ENCODE data around the gene FIZ1.
A peak's percentile ranks its signal among the peaks of the same experiment; 100 is the strongest.

Gene FIZ1

DNA sequence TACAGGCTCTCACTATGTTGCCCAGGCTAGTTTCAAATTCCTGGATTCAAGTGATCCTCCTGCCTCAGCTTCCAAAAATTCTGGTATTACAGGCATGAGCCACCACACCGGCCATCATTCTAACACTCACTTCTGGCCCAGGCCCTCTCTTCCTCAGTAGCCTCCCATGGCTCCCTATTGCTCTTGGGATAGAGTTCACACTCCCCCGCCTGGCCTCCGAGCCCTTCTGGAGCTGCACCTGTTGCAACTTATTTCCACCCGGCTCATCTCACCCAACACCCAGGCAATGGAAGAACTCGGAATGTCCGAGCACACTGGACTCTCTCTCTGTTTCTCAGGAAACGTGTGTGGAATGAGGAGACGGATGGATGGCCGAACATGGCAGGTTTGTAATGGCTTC, 45.0 kb downstream of the FIZ1 start:
- Mint-ChIP-seq H3K4me3 (no peak overlapping the region), H3K27ac (peak overlapping the region in 1 of 2 donors; percentile 28), H3K4me1 (no peaks in the 10 kb centered on the region), H3K27me3 (peaks cover 23% of the 10 kb centered on the region), H3K9me3 (no peaks in the 10 kb centered on the region)
- ATAC-seq (no peak), DNase-seq (no peak)

DNA sequence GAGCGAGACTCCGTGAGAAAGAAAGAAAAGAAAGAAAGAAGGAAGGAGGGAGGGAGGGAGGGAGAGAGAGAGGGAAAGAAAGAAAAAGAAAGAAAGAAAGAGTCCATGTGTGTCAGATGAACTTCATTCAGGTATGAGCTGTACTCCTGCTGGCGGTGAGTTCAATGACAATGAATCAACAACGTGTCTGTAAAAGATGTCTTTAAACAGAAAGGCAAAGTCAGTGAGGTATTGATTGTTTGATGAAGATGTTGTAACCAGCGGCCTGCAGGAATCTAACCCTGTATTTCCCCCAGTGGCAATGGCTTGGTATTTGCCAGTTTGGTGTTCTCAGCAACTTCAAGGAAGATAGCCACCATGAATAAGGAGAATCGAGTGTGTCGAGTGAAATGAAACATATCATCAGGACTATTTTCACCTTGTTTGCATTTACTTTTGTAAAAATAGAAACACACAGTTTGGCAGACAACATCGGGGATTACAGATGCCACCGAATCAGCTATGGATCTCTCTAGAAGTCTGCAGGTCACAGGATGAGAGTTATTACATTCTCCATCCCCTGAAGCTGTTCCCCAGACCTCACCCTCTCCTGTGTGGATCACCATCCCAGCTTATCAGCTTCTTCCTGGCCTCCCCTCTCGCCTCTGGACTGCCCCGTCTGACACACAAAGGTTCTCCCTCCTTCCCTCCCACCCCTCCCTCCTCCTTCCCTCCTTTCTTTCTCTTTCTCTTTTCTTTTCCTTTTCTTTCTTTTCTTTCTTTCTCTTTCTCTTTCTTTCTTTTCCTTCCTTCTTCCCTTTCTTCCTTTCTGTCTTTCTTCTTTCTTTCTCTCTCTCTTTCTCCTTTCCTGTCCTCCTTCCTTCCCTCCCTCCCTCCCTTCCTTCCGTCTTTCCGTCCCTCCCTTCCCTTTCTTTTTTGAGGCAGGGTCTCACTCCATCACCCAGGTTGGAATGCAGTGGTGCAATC, 45.8 kb downstream of the FIZ1 start:
- H3K27me3 Mint-ChIP-seq: peaks cover 24% of the 10 kb centered on the region
- H3K27ac Mint-ChIP-seq: peak overlapping the region in 1 of 2 donors; percentile 73
- H3K4me3 Mint-ChIP-seq: no peak overlapping the region
- DNase-seq (no peak), ATAC-seq (no peak)
- no peaks in the 10 kb centered on the region for H3K9me3 Mint-ChIP-seq
- no peaks in the 10 kb centered on the region for H3K4me1 Mint-ChIP-seq

DNA sequence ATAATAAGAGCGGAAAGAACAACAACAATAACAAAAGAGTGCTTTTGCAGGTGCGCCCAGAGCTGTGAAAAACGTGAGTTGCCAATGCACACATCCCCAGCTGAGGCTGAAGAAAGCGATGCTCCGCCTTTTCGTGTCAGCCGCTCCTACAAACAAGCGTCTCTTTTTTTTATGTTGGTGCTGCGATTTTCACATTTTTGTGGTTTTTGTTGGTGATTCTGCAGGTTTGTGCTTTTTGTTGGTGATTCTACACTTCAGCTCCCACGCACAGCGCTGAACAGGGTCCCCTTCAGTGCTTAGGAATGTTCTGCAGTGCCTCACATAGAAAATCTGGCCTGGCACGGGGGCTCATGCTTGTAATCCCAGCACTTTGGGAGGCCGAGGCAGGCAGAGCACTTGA, 46.7 kb downstream of the FIZ1 start:
- peak overlapping the region in 1 of 2 donors; percentile 73 for H3K27ac Mint-ChIP-seq
- H3K4me3 Mint-ChIP-seq: no peak overlapping the region
- peaks cover under 1% of the 10 kb centered on the region for H3K4me1 Mint-ChIP-seq
- DNase-seq: no peak
- ATAC-seq: no peak
- peaks cover 33% of the 10 kb centered on the region for H3K27me3 Mint-ChIP-seq
- no peaks in the 10 kb centered on the region for H3K9me3 Mint-ChIP-seq

DNA sequence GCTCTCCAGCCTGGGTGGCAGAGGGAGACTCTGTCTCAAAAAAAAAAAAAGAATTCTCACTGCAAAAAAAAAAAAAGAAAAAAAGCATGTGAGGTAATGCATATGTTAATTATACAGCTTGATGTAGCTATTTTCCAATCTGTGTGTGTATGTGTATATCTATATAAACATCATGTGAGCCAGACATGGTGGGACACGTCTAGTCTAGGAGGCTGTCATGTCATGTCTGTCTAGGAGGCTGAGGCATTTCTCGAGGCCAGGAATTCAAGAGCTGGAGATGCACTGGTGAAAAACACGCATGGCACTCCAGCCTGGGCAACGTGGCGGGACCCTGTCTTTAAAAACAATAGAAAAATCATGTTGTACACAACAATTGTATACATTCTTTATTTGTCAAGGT, 47.1 kb downstream of the FIZ1 start:
- Mint-ChIP-seq H3K27me3 (peaks cover 37% of the 10 kb centered on the region), H3K27ac (no peak overlapping the region), H3K9me3 (no peaks in the 10 kb centered on the region), H3K4me1 (peaks cover 4% of the 10 kb centered on the region), H3K4me3 (no peak overlapping the region)
- ATAC-seq (no peak), DNase-seq (no peak)

DNA sequence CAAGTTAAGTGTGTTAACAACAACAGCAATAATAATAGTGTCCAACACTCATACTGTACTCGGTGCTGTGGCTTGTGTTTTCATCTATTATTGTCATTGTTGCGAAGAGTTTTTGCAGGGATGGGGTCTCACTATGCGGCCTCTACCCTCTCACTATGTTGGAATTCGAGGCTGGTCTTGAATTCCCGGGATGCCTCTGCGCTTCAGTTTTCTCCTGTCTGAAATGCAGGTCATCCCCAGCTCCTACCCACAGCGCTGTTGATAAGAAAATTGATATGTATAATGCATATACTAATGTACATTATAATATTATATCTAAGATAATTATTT, 49.0 kb downstream of the FIZ1 start:
- H3K4me3 Mint-ChIP-seq: no peak overlapping the region
- no peaks in the 10 kb centered on the region for H3K9me3 Mint-ChIP-seq
- H3K27ac Mint-ChIP-seq: no peak overlapping the region
- ATAC-seq: no peak
- peaks cover 6% of the 10 kb centered on the region for H3K4me1 Mint-ChIP-seq
- no peak for DNase-seq
- peaks cover 53% of the 10 kb centered on the region for H3K27me3 Mint-ChIP-seq

DNA sequence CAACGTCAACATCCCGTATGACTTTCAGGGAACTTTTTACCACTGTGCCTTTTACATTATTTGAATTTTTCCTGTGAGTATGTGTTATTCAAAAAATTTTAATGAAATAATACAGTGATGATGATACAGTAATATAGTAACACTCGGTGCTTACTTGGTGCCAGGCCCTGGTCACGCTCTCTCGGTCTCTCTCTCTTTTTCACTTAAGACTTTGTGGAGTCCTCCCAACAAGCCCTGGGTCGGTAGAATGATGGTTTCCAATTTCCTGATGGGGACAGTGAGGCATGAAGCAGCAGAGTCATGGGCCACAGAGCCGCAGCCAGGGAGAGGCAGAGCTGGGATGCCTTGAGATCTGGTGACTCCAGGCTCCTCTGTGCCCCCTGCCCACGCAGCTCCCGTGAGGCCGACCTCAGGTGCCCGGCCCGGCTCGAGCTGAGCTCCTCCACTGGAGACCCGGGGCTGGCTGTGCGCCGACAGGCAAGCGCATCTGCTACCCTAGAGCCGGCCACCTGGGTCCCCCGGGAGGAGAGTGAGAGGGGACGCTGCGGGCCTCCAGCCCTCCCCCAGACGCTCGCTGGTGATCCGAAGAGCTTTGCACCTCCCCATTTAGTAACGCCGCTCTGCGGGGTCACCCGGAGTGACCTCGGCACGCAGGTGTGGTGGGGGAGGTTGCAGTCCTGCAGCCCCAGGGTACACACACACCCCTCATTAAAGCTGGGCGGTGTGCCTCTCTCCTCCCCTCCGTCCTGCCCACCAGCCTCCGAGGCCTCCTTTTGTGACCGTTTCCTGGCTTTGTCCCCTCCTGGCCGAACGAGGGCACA, 49.6 kb downstream of the FIZ1 start:
- no peak for ATAC-seq
- Mint-ChIP-seq H3K27me3 (peaks cover 55% of the 10 kb centered on the region), H3K4me1 (peaks cover 6% of the 10 kb centered on the region), H3K27ac (no peak overlapping the region), H3K4me3 (no peak overlapping the region), H3K9me3 (no peaks in the 10 kb centered on the region)
- DNase-seq: no peak

DNA sequence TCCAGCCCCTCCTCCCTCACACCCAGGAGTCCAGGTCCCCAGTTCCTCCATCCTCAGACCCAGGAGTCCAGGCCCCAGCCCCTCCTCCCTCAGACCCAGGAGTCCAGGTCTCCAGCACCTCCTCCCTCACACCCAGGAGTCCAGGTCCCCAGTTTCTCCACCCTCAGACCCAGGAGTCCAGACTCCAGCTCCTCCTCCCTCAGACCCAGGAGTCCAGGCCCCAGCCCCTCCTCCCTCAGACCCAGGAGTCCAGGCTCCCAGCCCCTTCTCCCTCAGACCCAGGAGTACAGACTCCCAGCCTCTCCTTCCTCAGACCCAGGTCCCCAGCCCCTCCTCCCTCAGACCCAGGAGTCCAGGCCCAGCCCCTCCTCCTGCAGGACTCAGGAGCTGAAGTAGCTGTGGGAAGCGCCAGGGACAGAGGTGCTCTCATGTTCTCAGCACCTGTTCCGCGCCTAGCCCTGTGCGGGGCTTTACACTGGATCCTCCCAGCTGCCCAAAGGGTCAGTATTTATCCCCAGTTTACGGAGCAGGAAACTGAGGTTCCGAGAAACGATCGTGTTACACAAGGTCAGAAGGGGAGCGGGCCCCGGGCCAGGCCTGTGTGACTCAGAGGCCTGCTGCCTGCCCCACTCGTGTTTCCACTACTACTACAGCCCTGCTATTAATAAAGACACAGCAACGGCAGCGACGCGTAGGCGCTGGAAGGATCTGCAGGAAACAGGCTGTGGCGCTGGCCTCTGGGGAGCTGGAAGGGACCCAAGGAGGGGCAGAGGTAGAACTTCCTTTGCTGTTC, 52.3 kb downstream of the FIZ1 start:
- Mint-ChIP-seq H3K9me3 (peaks cover 0 to 6% of the 10 kb centered on the region in 2 donors), H3K4me3 (no peak overlapping the region), H3K27me3 (peaks cover 40% of the 10 kb centered on the region), H3K27ac (no peak overlapping the region), H3K4me1 (peaks cover 6% of the 10 kb centered on the region)
- DNase-seq: no peak
- no peak for ATAC-seq

DNA sequence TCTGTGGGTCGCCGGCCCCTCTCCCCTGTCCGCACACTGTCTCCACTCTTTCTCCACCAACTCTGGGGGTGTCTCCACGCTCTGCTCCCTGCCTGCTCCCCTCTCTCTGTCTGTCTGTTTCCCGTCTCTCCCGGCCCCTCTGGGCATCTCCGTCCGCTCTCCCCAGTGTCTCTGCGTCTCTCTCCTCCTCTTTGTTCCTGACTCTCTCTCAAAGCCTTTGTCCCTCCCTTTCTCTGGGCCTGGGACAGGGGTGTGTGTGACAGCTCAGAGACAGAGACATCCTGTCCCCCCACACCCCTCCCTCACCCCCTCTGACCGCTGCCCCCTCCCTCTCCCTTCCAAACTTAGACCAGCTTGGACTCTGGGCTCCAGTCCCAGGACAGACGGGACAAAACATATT, 53.3 kb downstream of the FIZ1 start:
- Mint-ChIP-seq H3K4me3 (no peak overlapping the region), H3K27me3 (peaks cover 39% of the 10 kb centered on the region), H3K9me3 (peaks cover 0 to 6% of the 10 kb centered on the region in 2 donors), H3K27ac (no peak overlapping the region), H3K4me1 (peaks cover 6% of the 10 kb centered on the region)
- ATAC-seq (no peak), DNase-seq (no peak)

DNA sequence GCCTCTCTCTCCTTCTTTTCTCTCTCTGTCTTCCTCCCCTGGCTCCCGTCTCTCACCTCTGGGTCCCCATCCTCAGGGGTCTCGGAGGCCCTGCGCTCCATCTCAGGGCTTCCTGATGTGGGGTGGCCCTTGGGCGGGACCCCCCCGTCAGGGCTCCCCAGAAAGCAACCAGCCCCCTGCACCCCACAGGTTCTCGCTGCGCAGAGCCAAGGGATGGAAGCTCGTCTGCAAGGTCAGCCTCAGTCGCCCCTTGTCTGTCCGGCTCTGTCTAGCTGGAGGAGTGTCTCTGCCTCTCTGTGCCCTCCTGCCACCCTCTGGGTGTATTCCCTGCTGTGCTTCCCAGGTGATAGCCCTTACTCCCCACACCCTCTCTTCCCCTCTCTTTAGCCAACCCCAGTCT, 53.9 kb downstream of the FIZ1 start, which contains the start of gene SBK3:
Gene SBK3 (minus strand): TSS at position 101 of the 400 bp plus-strand sequence. CDS start 0 bp downstream, at position 101.
- no peak within 1 kb of the TSS for H3K27ac Mint-ChIP-seq
- H3K4me1 Mint-ChIP-seq: peaks cover 6% of the 10 kb centered on the region
- H3K4me3 Mint-ChIP-seq: no peak within 1 kb of the TSS
- H3K9me3 Mint-ChIP-seq: peaks cover 0 to 6% of the 10 kb centered on the region in 2 donors
- peaks cover 39% of the 10 kb centered on the region for H3K27me3 Mint-ChIP-seq
- no peak for ATAC-seq
- DNase-seq: no peak

DNA sequence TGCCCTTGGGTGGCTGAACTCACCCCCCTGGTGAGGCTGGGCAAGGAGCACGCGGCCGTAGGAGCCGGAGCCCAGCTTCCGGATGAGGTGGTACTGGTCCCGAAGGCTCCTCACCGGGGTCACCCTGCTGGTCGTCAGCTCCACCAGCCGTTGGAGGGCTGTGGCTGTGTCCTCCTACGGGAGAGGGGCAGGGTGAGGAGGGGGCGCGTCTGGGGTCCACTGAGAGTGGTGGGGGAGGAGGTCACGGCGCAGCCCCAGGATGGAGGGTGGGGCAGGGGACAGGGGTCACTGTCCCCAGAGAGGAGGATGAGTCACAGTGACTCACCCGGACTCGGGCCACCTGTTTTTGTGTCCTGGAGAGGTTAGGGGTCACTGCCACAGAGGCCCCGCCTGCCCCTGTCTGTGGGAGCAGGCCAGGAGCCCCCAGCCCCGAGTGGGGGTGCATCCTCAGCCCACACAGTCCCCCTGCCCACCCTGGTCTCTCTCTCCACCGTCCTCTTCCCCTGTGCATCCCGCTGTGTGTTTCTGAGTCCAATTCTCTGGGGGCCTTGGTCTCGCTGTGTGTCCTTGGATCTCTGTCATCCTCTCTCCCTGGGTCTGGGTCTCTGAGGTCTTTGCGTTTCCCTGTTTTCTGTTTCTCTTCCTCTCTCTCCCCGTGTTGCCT, 54.4 kb downstream of the FIZ1 start:
- ATAC-seq (no peak), DNase-seq (no peak)
- Mint-ChIP-seq H3K27me3 (peaks cover 38% of the 10 kb centered on the region), H3K27ac (no peak overlapping the region), H3K4me3 (no peak overlapping the region), H3K9me3 (peaks cover 0 to 6% of the 10 kb centered on the region in 2 donors), H3K4me1 (peaks cover 6% of the 10 kb centered on the region)

DNA sequence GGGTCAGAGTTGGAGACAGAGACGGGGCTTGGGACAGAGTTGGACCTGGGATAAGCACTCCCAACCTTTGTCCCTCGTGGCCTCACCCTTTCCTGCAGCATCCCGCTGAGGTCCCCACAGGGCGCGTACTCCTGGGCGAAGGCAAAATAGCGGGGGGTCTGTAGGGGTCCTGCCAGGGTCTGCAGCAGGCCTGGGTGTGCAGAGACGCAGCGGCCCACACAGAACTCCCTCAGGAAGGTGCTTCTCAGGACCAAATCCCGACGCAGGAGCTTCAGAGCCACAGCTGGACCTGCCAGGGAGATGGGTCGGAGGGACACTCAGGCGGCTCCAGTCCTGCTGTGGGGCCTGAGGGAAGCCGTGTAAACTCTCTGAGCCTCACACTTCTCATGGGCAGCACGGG, 55.3 kb downstream of the FIZ1 start:
- Mint-ChIP-seq H3K9me3 (peaks cover 0 to 6% of the 10 kb centered on the region in 2 donors), H3K4me1 (peaks cover 6% of the 10 kb centered on the region), H3K4me3 (no peak overlapping the region), H3K27me3 (peaks cover 34% of the 10 kb centered on the region), H3K27ac (no peak overlapping the region)
- DNase-seq (no peak), ATAC-seq (no peak)

DNA sequence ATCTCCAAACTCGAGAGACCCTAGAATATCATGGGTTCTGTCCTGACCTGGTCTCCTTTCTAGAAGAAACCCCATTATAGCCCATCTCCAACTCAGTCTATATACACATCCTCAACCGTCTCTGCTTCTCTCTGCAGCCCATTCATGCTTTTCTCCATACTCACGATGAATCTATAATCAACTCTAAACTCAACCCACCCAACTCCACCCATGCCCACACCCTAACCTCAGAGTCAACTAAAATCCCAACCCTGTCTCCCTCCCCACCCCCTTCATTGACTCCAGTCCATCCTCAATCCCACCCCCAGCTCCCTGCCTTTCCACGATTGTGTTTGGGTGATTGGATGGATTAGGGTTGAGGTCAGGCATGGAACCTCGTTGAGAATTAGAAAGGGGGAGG, 55.8 kb downstream of the FIZ1 start:
- peaks cover 0 to 6% of the 10 kb centered on the region in 2 donors for H3K9me3 Mint-ChIP-seq
- DNase-seq (no peak), ATAC-seq (no peak)
- peak overlapping the region in 1 of 2 donors; percentile 22 for H3K27ac Mint-ChIP-seq
- no peak overlapping the region for H3K4me3 Mint-ChIP-seq
- peaks cover 33% of the 10 kb centered on the region for H3K27me3 Mint-ChIP-seq
- H3K4me1 Mint-ChIP-seq: peaks cover 6% of the 10 kb centered on the region

DNA sequence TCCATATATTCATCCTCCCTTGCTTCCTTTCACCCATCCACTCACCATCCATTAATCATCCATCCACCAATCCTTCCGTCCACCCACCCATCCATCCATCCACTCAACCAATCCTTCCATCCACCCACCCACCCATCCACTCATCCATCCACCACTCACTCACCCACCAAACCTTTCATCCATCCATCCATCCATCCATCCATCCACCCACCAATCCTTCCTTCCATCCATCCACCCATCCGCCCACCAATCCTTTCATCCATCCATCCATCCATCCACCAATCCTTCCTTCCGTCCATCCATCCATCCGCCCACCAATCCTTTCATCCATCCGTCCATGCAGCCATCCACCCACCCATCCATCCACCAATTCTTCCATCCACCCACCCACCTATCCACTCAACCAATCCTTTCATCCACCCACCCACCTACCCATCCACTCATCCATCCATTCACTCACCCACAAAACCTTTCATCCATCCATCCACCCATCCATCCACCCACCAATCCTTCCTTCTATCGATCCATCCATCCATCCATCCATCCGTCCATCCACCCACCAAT, 56.9 kb downstream of the FIZ1 start:
- H3K4me1 Mint-ChIP-seq: peaks cover 3% of the 10 kb centered on the region
- H3K27me3 Mint-ChIP-seq: peaks cover 21% of the 10 kb centered on the region

More for the DNA sequence above, 56.9 kb downstream of the FIZ1 start:
- Mint-ChIP-seq H3K9me3 (peaks cover 0 to 6% of the 10 kb centered on the region in 2 donors), H3K27ac (no peak overlapping the region), H3K4me3 (no peak overlapping the region)
- DNase-seq (no peak), ATAC-seq (no peak)

All from stimulated activated naive CD8-positive, alpha-beta T cell treated with anti-CD3 and anti-CD28 coated beads, Interleukin-15, amount 100 ng/mL, for 72 hours (primary cell).